ENCODE measurements around the gene ABCA13.

DNA sequence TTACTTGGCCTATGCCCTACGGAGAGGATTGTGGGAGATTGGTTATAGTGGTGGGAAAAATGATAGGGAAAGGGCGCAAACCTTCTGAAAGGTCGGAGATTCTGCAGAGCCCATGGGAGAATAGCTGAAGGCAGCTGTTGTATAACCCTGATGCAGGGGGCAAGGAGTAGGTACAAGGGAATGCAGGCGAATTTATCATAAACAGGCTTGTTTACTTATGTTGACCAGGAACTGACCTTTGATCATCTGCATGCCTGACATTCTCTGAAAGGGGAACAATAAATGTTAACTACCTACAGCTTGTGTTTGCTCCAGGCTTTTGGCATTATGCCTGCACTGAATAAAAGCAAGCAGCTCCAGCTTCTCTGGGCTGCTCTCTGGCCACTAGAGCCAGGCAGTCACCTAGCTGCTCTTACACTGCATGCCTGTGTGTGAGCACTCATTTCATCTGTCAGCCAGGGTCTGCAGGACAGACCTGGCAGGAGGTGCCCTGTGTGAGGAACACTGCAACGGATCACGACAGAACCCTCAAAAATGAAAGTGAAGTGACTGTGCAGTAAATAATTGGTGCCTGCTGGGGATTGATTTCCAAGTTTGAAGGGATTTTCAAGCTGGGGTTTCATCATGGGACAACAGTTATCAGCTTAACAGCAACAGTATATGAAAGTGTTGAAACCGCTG is 31.1 kb upstream of the ABCA13 start:
- TF ChIP-seq CTCF (IDR thresholded peaks at IDR 0.05; ENCODE audit: extremely low read depth in 1 of 2, insufficient read depth in 1 of 2, low read depth in 1 of 2, low read length in 2 of 2) (no peak), JUN (IDR thresholded peaks at IDR 0.05; ENCODE audit: borderline replicate concordance, insufficient read depth, insufficient read length, low read depth) (no peak), EZH2 (IDR thresholded peaks at IDR 0.05; ENCODE audit: borderline replicate concordance, low read depth, low read length, severe bottlenecking) (no peak), POLR2AphosphoS5 (IDR thresholded peaks at IDR 0.05; ENCODE audit: insufficient read depth, low read depth, low read length) (no peak), POLR2A (IDR thresholded peaks at IDR 0.05; ENCODE audit: low read depth, low read length) (no peak), FOS (IDR thresholded peaks at IDR 0.05; ENCODE audit: borderline replicate concordance, insufficient read depth, low read length) (no peak)
- TF ChIP-seq, protein P1, sequence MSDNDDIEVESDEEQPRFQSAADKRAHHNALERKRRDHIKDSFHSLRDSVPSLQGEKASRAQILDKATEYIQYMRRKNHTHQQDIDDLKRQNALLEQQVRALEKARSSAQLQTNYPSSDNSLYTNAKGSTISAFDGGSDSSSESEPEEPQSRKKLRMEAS (IDR thresholded peaks at IDR 0.05; ENCODE audit: insufficient read depth, insufficient read length), result no peak
